Ovary (tissue), 9 donors: Measurements from ENCODE around the gene NCR1. TPM values are rescaled to one million over a fixed set of nuclear protein-coding genes. Genes with fewer than 3 reads are reported as not detected.

Source experiments
- DNase-seq, 5 donors: peaks; one replicate each; pipeline ENCODE4 v3.0.0-alpha.2; 2019 to 2020
- H3K27ac ChIP-seq, 2 donors: fragments of 200-600 bp; one replicate each; pipeline versions ENCODE4 v1.5.1 to v1.8.0; 2019 to 2022
- H3K27me3 ChIP-seq: fragments of 200-600 bp; one replicate; pipeline ENCODE4 v1.8.0; 2022
- H3K36me3 ChIP-seq: fragments of 200-600 bp; sonication (generic); one replicate; pipeline ENCODE4 v1.5.1; 2019
- H3K4me1 ChIP-seq: one replicate; pipeline ENCODE4 v1.8.1; 2013; ENCODE audit warnings: mild to moderate bottlenecking, moderate library complexity; ENCODE audit not compliant: insufficient read depth
- H3K4me3 ChIP-seq: fragments of 200-600 bp; sonication (generic); one replicate; pipeline ENCODE4 v1.5.1; 2017
- H3K9me3 ChIP-seq, 2 donors: fragments of 200-600 bp in 1 of 2; sonication (generic) in 1 of 2; one replicate each; pipeline versions ENCODE4 v1.5.1 to v1.8.1; 2013 to 2019; ENCODE audit warnings: mild to moderate bottlenecking in 1 of 2, moderate library complexity in 1 of 2
- EP300 ChIP-seq: sonication (generic); formaldehyde crosslinking; IDR thresholded peaks from one replicate; pipeline ENCODE4 v1.6.1; 2017; ENCODE audit warnings: antibody characterized with exemption
- POLR2A ChIP-seq: fragments of 450-650 bp; IDR thresholded peaks from one replicate; pipeline ENCODE4 v1.6.1; 2017; ENCODE audit warnings: antibody characterized with exemption, mild to moderate bottlenecking, moderate library complexity
- WGBS, 3 donors: extraction: QIAGEN DNeasy Blood & Tissue Kit in 1 of 3; methylation state at CpG; one replicate each; pipeline versions ENCODE4 v1.1.5 to v1.1.7; 2013 to 2017; 5-methylcytosine and 5-hydroxymethylcytosine counted together
- intact Hi-C, 4 donors: fragments of 100-400 bp; cut with DNase I; formaldehyde crosslinking; loops; one replicate each; pipeline versions ENCODE4 v1.11.0 to v1.15.1; 2022 to 2023
- polyA plus RNA-seq, 2 donors: library from polyadenylated mRNA; stranded (reverse); fragments of 200-250 nt in 1 of 2; fragments of 350-450 nt in 1 of 2; fragmentation: Illumina TruSeq in 1 of 2; extraction: RNeasy Lipid Tissue Mini Kit (QIAGEN cat#74804) in 1 of 2; gene quantifications; one replicate each; pipeline ENCODE4 v1.2.3, GENCODE V29; 2013 to 2014
- small RNA-seq: library from RNA; depleted of rRNA; stranded (forward); fragments of <200 nt; gene quantifications from one replicate; pipeline ENCODE3, GENCODE V24; 2016
- total RNA-seq, 7 donors: library from RNA; depleted of rRNA in 2 of 7; stranded (reverse); fragments of >200 nt in 2 of 7; fragmentation: NEBNext Ultra II Directional in 3 of 7; extraction: Animal tissue kit (Norgen Biotek cat#: 25700) in 3 of 7; gene quantifications; one replicate each; pipeline versions ENCODE4 v1.1.0 to v1.2.4, GENCODE V29; 2016 to 2023
- TF ChIP-seq, protein P1 (sequence below), 3 donors: fragments of 450-650 bp in 2 of 3; fragments of 200-600 bp in 1 of 3; IDR thresholded peaks; one replicate each; pipeline versions ENCODE4 v1.5.1 to v1.8.0; 2016 to 2022; ENCODE audit warnings: antibody characterized with exemption in 3 of 3, mild to moderate bottlenecking in 1 of 3
- donor health status: DM: no; HTN: no; CAD: no; lungs with moderate emphysema.
- donor health status: DM: no; HTN: no; CAD: no.
- donor health status: Bipolar disorder and iron deficiency.
- donor health status: DM: yes; HTN: yes; CAD: no.
- donor health status: DM: no; HTN: no; CAD: no.
- donor health status: DM: yes; HTN: yes; CAD: no.

NCR1 gene
- total and polyA plus RNA-seq, 9 donors, result 0.33 to 0.66 TPM; not detected in 7

GRCh38 chr19:54955376-54955775 lies 49.4 kb downstream of the NCR1 start:
- no peaks in the 10 kb centered on the region for H3K9me3 ChIP-seq
- intact Hi-C loops, result no loop called here
- H3K27me3 ChIP-seq, result no peaks in the 10 kb centered on the region
- H3K4me1 ChIP-seq, result no peaks in the 10 kb centered on the region
- H3K27ac ChIP-seq, result no peak overlapping the region
- TF ChIP-seq EP300 (no peak), POLR2A (no peak)
- TF ChIP-seq, protein P1, sequence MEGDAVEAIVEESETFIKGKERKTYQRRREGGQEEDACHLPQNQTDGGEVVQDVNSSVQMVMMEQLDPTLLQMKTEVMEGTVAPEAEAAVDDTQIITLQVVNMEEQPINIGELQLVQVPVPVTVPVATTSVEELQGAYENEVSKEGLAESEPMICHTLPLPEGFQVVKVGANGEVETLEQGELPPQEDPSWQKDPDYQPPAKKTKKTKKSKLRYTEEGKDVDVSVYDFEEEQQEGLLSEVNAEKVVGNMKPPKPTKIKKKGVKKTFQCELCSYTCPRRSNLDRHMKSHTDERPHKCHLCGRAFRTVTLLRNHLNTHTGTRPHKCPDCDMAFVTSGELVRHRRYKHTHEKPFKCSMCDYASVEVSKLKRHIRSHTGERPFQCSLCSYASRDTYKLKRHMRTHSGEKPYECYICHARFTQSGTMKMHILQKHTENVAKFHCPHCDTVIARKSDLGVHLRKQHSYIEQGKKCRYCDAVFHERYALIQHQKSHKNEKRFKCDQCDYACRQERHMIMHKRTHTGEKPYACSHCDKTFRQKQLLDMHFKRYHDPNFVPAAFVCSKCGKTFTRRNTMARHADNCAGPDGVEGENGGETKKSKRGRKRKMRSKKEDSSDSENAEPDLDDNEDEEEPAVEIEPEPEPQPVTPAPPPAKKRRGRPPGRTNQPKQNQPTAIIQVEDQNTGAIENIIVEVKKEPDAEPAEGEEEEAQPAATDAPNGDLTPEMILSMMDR (IDR thresholded peaks at IDR 0.05), result no peak
- H3K36me3 ChIP-seq, result no peaks in the 10 kb centered on the region
- H3K4me3 ChIP-seq, result no peak overlapping the region
- WGBS, 3 donors, result 83 to 86% (median 85%) methylated on average over 11 of the region's 11 CpGs
- no peak for DNase-seq

DNA sequence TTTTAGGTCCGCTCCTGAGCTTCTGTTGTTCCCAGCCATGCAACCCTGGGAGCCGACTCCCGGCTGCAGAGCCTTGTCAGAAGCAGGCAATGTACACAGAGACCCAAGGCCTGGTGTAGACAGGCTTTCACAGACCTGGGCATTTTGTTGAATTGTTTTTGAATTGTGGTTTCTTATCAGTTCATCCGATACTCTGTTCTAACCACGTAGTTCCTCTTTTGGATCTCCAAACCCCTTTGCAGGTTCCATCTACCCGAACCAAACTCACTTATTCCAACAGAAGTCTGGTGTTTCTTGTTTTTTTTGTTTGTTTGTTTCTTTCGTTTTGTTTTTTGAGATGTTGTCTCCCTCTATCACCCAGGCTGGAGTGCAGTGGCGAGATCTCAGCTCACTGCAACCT lies 53.9 kb downstream of the NCR1 start:
- H3K9me3 ChIP-seq, result no peaks in the 10 kb centered on the region
- H3K27me3 ChIP-seq, result no peaks in the 10 kb centered on the region
- no peak overlapping the region for H3K27ac ChIP-seq
- H3K4me3 ChIP-seq, result no peak overlapping the region
- intact Hi-C loops, result no loop called here
- TF ChIP-seq, protein P1 (IDR thresholded peaks at IDR 0.05), result no peak
- TF ChIP-seq EP300 (no peak), POLR2A (no peak)
- H3K36me3 ChIP-seq, result no peaks in the 10 kb centered on the region
- no peaks in the 10 kb centered on the region for H3K4me1 ChIP-seq
- DNase-seq, result no peak
- WGBS, 3 donors, result 68 to 77% (median 70%) methylated on average over 8 of the region's 8 CpGs

Small RNA genes within 50 kb of the gene (small RNA-seq; reads per million reads assigned to genes)
- gene AC011476.8 (not detected), gene RNU6-222P (not detected)

Other genes starting within 250 kb of the NCR1 start
- gene LILRB4, start 243.2 kb upstream of the NCR1 start, total RNA-seq, result 1 to 10 TPM in 4 of 7 donors, under 1 TPM in 2, not detected in 1; 0.48 to 4.9 (median 1.0) TPM
- gene LILRB4, start 243.2 kb upstream of the NCR1 start, polyA plus RNA-seq, result 1 to 10 TPM in 1 of 2 donors, under 1 TPM in 1; 0.82 to 6.9 TPM
- gene KIR3DL3, start 181.7 kb upstream of the NCR1 start, total RNA-seq, result not detected
- gene KIR3DL3, start 181.7 kb upstream of the NCR1 start, polyA plus RNA-seq, result not detected
- gene KIR2DL3, start 167.6 kb upstream of the NCR1 start, total RNA-seq, result not detected
- gene KIR2DL3, start 167.6 kb upstream of the NCR1 start, polyA plus RNA-seq, result under 1 TPM in 1 of 2 donors, not detected in 1; 0.45 TPM
- not detected for gene KIR2DL1, start 136.4 kb upstream of the NCR1 start, total RNA-seq
- gene KIR2DL1, start 136.4 kb upstream of the NCR1 start, polyA plus RNA-seq, result under 1 TPM in 1 of 2 donors, not detected in 1; 0.12 TPM
- gene KIR2DL4, start 102.5 kb upstream of the NCR1 start, total RNA-seq, result not detected
- gene KIR2DL4, start 102.5 kb upstream of the NCR1 start, polyA plus RNA-seq, result under 1 TPM in 1 of 2 donors, not detected in 1; 0.23 TPM
- gene KIR3DL1, start 89.7 kb upstream of the NCR1 start, total RNA-seq, result not detected
- not detected for gene KIR3DL1, start 89.7 kb upstream of the NCR1 start, polyA plus RNA-seq
- not detected for gene KIR2DS4, start 73.5 kb upstream of the NCR1 start, total RNA-seq
- gene KIR2DS4, start 73.5 kb upstream of the NCR1 start, polyA plus RNA-seq, result under 1 TPM in 1 of 2 donors, not detected in 1; 0.40 TPM
- not detected for gene KIR3DL2, start 55.7 kb upstream of the NCR1 start, total RNA-seq
- gene KIR3DL2, start 55.7 kb upstream of the NCR1 start, polyA plus RNA-seq, result under 1 TPM in 1 of 2 donors, not detected in 1; 0.32 TPM
- gene FCAR, start 31.9 kb upstream of the NCR1 start, total RNA-seq, result 1 to 10 TPM in 3 of 7 donors, under 1 TPM in 1, not detected in 3; 0.15 to 2.8 (median 1.7) TPM
- gene FCAR, start 31.9 kb upstream of the NCR1 start, polyA plus RNA-seq, result under 1 TPM in 1 of 2 donors, not detected in 1; 0.13 TPM
- not detected for gene NLRP7, start 41.4 kb downstream of the NCR1 start, total RNA-seq
- under 1 TPM; 0.10 to 0.64 TPM for gene NLRP7, start 41.4 kb downstream of the NCR1 start, polyA plus RNA-seq
- 1 to 10 TPM in 3 of 7 donors, under 1 TPM in 3, not detected in 1; 0.15 to 3.8 (median 1.5) TPM for gene NLRP2, start 60.2 kb downstream of the NCR1 start, total RNA-seq
- gene NLRP2, start 60.2 kb downstream of the NCR1 start, polyA plus RNA-seq, result 1 to 10 TPM; 1.6 to 4.2 TPM
- gene GP6, start 132.1 kb downstream of the NCR1 start, total RNA-seq, result 1 to 10 TPM in 1 of 7 donors, under 1 TPM in 5, not detected in 1; 0.35 to 1.6 (median 0.57) TPM
- under 1 TPM; 0.16 to 0.20 TPM for gene GP6, start 132.1 kb downstream of the NCR1 start, polyA plus RNA-seq
- gene RDH13, start 157.0 kb downstream of the NCR1 start, total RNA-seq, result 10 to 100 TPM in 6 of 7 donors, 1 to 10 TPM in 1; 7.8 to 17.3 (median 12.0) TPM
- 10 to 100 TPM in 1 of 2 donors, 1 to 10 TPM in 1; 8.3 to 10.1 TPM for gene RDH13, start 157.0 kb downstream of the NCR1 start, polyA plus RNA-seq
- gene EPS8L1, start 169.7 kb downstream of the NCR1 start, total RNA-seq, result 100 to 1,000 TPM in 1 of 7 donors, 10 to 100 TPM in 2, 1 to 10 TPM in 3, under 1 TPM in 1; 0.88 to 142 (median 9.5) TPM
- gene EPS8L1, start 169.7 kb downstream of the NCR1 start, polyA plus RNA-seq, result 1 to 10 TPM in 1 of 2 donors, under 1 TPM in 1; 0.87 to 2.8 TPM
- 100 to 1,000 TPM in 4 of 7 donors, 10 to 100 TPM in 3; 45.4 to 152 (median 110) TPM for gene PPP1R12C, start 211.5 kb downstream of the NCR1 start, total RNA-seq
- gene PPP1R12C, start 211.5 kb downstream of the NCR1 start, polyA plus RNA-seq, result 100 to 1,000 TPM in 1 of 2 donors, 10 to 100 TPM in 1; 21.4 to 118 TPM
- gene TNNT1, start 243.1 kb downstream of the NCR1 start, total RNA-seq, result 1 to 10 TPM in 4 of 7 donors, not detected in 3; 2.0 to 3.6 (median 2.8) TPM
- gene TNNT1, start 243.1 kb downstream of the NCR1 start, polyA plus RNA-seq, result 1 to 10 TPM in 1 of 2 donors, not detected in 1; 1.3 TPM